HUES48 (cell line): ENCODE data around the gene SKIDA1.

ENCODE experiments used
- H3K27ac ChIP-seq: one replicate; pipeline ENCODE4 v1.7.0; 2013; ENCODE audit warnings: low read depth, low read length, inconsistent platforms
- H3K27me3 ChIP-seq: 2 replicates; pipeline ENCODE4 v1.6.1; 2013; ENCODE audit warnings: mild to moderate bottlenecking, low read length; ENCODE audit not compliant: control insufficient read depth, insufficient read depth
- H3K36me3 ChIP-seq: 2 replicates; pipeline ENCODE4 v1.6.1; 2013; ENCODE audit warnings: low read length; ENCODE audit not compliant: control insufficient read depth, insufficient read depth
- H3K4me1 ChIP-seq: 2 replicates; pipeline ENCODE4 v1.6.1; 2013; ENCODE audit warnings: mild to moderate bottlenecking, low read length; ENCODE audit not compliant: control insufficient read depth, insufficient read depth
- H3K4me3 ChIP-seq: 2 replicates; pipeline ENCODE4 v1.5.1; 2013; ENCODE audit warnings: mild to moderate bottlenecking, low read depth, low read length
- H3K9ac ChIP-seq: 2 replicates; pipeline ENCODE4 v1.6.1; 2013; ENCODE audit warnings: mild to moderate bottlenecking, low read depth, low read length, moderate library complexity
- H3K9me3 ChIP-seq: 2 replicates; pipeline ENCODE4 v1.6.1; 2013; ENCODE audit warnings: low read length; ENCODE audit not compliant: control insufficient read depth, insufficient read depth

The SKIDA1 gene

GRCh38 chr10:21507150-21507549 is 18.3 kb downstream of the SKIDA1 start:
- Histone ChIP-seq H3K9ac (no peak overlapping the region), H3K9me3 (no peaks in the 10 kb centered on the region), H3K27me3 (peaks cover 43% of the 10 kb centered on the region), H3K27ac (no peak overlapping the region), H3K36me3 (no peaks in the 10 kb centered on the region), H3K4me1 (peaks cover 70% of the 10 kb centered on the region), H3K4me3 (peak overlapping the region; percentile 57)

GRCh38 chr10:21506351-21506750 is 19.1 kb downstream of the SKIDA1 start:
- Histone ChIP-seq H3K4me1 (peaks cover 70% of the 10 kb centered on the region), H3K4me3 (peak overlapping the region; percentile 23; the same call in 1 of the 2 replicates), H3K27ac (no peak overlapping the region), H3K36me3 (no peaks in the 10 kb centered on the region), H3K27me3 (peaks cover 43% of the 10 kb centered on the region), H3K9ac (no peak overlapping the region), H3K9me3 (no peaks in the 10 kb centered on the region)

- Histone ChIP-seq H3K27me3 (peaks cover 44% of the 10 kb centered on the region), H3K9ac (no peak overlapping the region), H3K4me3 (peak overlapping the region; percentile 20; the same call in 1 of the 2 replicates)
These were observed 19.7 kb downstream of the SKIDA1 start for GRCh38 chr10:21505711-21506278.

GRCh38 chr10:21503542-21503941 is 21.9 kb downstream of the SKIDA1 start:
- Histone ChIP-seq H3K27me3 (peaks cover 64% of the 10 kb centered on the region), H3K27ac (no peak overlapping the region), H3K4me3 (no peak overlapping the region), H3K36me3 (no peaks in the 10 kb centered on the region), H3K9me3 (no peaks in the 10 kb centered on the region), H3K4me1 (peaks cover 76% of the 10 kb centered on the region), H3K9ac (no peak overlapping the region)

More at GRCh38 chr10:21505711-21506278, 19.7 kb downstream of the SKIDA1 start:
- Histone ChIP-seq H3K4me1 (peaks cover 72% of the 10 kb centered on the region), H3K36me3 (no peaks in the 10 kb centered on the region), H3K27ac (peak overlapping the region; percentile 4), H3K9me3 (no peaks in the 10 kb centered on the region)

GRCh38 chr10:21502348-21502740 is 23.1 kb downstream of the SKIDA1 start:
- H3K9ac ChIP-seq: no peak overlapping the region
- H3K9me3 ChIP-seq: no peaks in the 10 kb centered on the region
- peaks cover 69% of the 10 kb centered on the region for H3K27me3 ChIP-seq
- peak overlapping the region; percentile 8; the same call in 1 of the 2 replicates for H3K4me3 ChIP-seq
- no peaks in the 10 kb centered on the region for H3K36me3 ChIP-seq
- H3K4me1 ChIP-seq: peaks cover 82% of the 10 kb centered on the region
- H3K27ac ChIP-seq: no peak overlapping the region

GRCh38 chr10:21501731-21502347 is 23.6 kb downstream of the SKIDA1 start:
- H3K36me3 ChIP-seq: no peaks in the 10 kb centered on the region
- H3K27ac ChIP-seq: peak overlapping the region; percentile 37
- H3K4me1 ChIP-seq: peaks cover 78% of the 10 kb centered on the region
- H3K27me3 ChIP-seq: peaks cover 66% of the 10 kb centered on the region
- H3K9ac ChIP-seq: no peak overlapping the region
- H3K4me3 ChIP-seq: peak overlapping the region; percentile 8; the same call in 1 of the 2 replicates
- H3K9me3 ChIP-seq: no peaks in the 10 kb centered on the region

GRCh38 chr10:21501091-21501490 is 24.4 kb downstream of the SKIDA1 start:
- Histone ChIP-seq H3K27me3 (peaks cover 58% of the 10 kb centered on the region), H3K4me1 (peaks cover 71% of the 10 kb centered on the region), H3K9me3 (no peaks in the 10 kb centered on the region), H3K36me3 (no peaks in the 10 kb centered on the region), H3K9ac (no peak overlapping the region), H3K27ac (peak overlapping the region; percentile 25), H3K4me3 (peak overlapping the region; percentile 8; the same call in 1 of the 2 replicates)

GRCh38 chr10:21500578-21500910 is 24.9 kb downstream of the SKIDA1 start:
- Histone ChIP-seq H3K27me3 (peaks cover 53% of the 10 kb centered on the region), H3K9me3 (no peaks in the 10 kb centered on the region), H3K4me3 (peak overlapping the region; percentile 54), H3K27ac (peak overlapping the region; percentile 65), H3K36me3 (no peaks in the 10 kb centered on the region), H3K9ac (0 out of 2 replicates have a peak overlapping the region, but pooled peaks have one; percentile 3), H3K4me1 (peaks cover 66% of the 10 kb centered on the region)

- H3K4me1 ChIP-seq: peaks cover 59% of the 10 kb centered on the region
- H3K4me3 ChIP-seq: peak overlapping the region; percentile 54
- H3K9me3 ChIP-seq: no peaks in the 10 kb centered on the region
- H3K36me3 ChIP-seq: no peaks in the 10 kb centered on the region
- peaks cover 47% of the 10 kb centered on the region for H3K27me3 ChIP-seq
- peak overlapping the region; percentile 65 for H3K27ac ChIP-seq
- H3K9ac ChIP-seq: 0 out of 2 replicates have a peak overlapping the region, but pooled peaks have one; percentile 3
These were observed 25.5 kb downstream of the SKIDA1 start for GRCh38 chr10:21499701-21500577.

- Histone ChIP-seq H3K4me3 (peak overlapping the region; percentile 54), H3K36me3 (no peaks in the 10 kb centered on the region), H3K9me3 (no peaks in the 10 kb centered on the region), H3K9ac (no peak overlapping the region), H3K27me3 (peaks cover 44% of the 10 kb centered on the region), H3K4me1 (peaks cover 62% of the 10 kb centered on the region), H3K27ac (no peak overlapping the region)
These were observed 26.5 kb downstream of the SKIDA1 start for GRCh38 chr10:21498986-21499385.

- H3K4me1 ChIP-seq: peaks cover 59% of the 10 kb centered on the region
- H3K9me3 ChIP-seq: no peaks in the 10 kb centered on the region
- peaks cover 43% of the 10 kb centered on the region for H3K27me3 ChIP-seq
- H3K4me3 ChIP-seq: no peak overlapping the region
- no peaks in the 10 kb centered on the region for H3K36me3 ChIP-seq
- H3K27ac ChIP-seq: no peak overlapping the region
- H3K9ac ChIP-seq: no peak overlapping the region
These were observed 27.1 kb downstream of the SKIDA1 start for GRCh38 chr10:21498377-21498776.
